Heart left ventricle (tissue), 16 donors: ENCODE measurements around the gene TXNRD2. TPM values are rescaled to one million over a fixed set of nuclear protein-coding genes. Genes with fewer than 3 reads are reported as not detected.
A peak's percentile ranks its signal among the peaks of the same experiment; 100 is the strongest.

ENCODE experiments used
- ATAC-seq, 4 donors: fragments of 200-7000 bp; cut with Tn5 transposase; one replicate each; pipeline ENCODE4 v1.9.1; 2020 to 2022; ENCODE audit warnings: moderate library complexity in 4 of 4, mild to moderate bottlenecking in 3 of 4, moderate number of reproducible peaks in 1 of 4
- DNase-seq, 5 donors: peaks; one replicate each; pipeline ENCODE4 v3.0.0-alpha.2; 2020
- H3K27ac ChIP-seq, 12 donors: fragments of 200-600 bp; sonication (generic) in 4 of 12; one replicate each; pipeline versions ENCODE4 v1.5.0 to v1.8.0; 2016 to 2022; ENCODE audit warnings: mild to moderate bottlenecking in 2 of 12
- H3K27me3 ChIP-seq, 9 donors: fragments of 200-600 bp; sonication (generic) in 2 of 9; one replicate each; pipeline versions ENCODE4 v1.5.1 to v1.8.0; 2016 to 2022; ENCODE audit warnings: mild to moderate bottlenecking in 3 of 9
- H3K36me3 ChIP-seq, 9 donors: fragments of 200-600 bp; sonication (generic) in 2 of 9; one replicate each; pipeline versions ENCODE4 v1.5.0 to v1.8.0; 2018 to 2022; ENCODE audit warnings: mild to moderate bottlenecking in 2 of 9
- H3K4me1 ChIP-seq, 12 donors: fragments of 200-600 bp; sonication (generic) in 4 of 12; one replicate each; pipeline versions ENCODE4 v1.5.0 to v1.8.0; 2016 to 2022; ENCODE audit warnings: mild to moderate bottlenecking in 3 of 12
- H3K4me3 ChIP-seq, 12 donors: fragments of 200-600 bp; sonication (generic) in 4 of 12; one replicate each; pipeline versions ENCODE4 v1.5.0 to v1.8.0; 2017 to 2022; ENCODE audit warnings: mild to moderate bottlenecking in 9 of 12, moderate library complexity in 4 of 12
- H3K9me3 ChIP-seq, 12 donors: fragments of 200-600 bp; sonication (generic) in 4 of 12; one replicate each; pipeline versions ENCODE4 v1.5.0 to v1.8.0; 2016 to 2022; ENCODE audit warnings: mild to moderate bottlenecking in 1 of 12
- CTCF ChIP-seq, 12 donors: fragments of 200-600 bp; sonication (generic) in 4 of 12; IDR thresholded peaks; one replicate each; pipeline versions ENCODE4 v1.5.0 to v1.8.0; 2018 to 2022; ENCODE audit warnings: antibody characterized with exemption in 12 of 12, mild to moderate bottlenecking in 5 of 12
- POLR2A ChIP-seq, 2 donors: fragments of 450-650 bp; IDR thresholded peaks; one replicate each; pipeline ENCODE4 v1.6.1; 2017; ENCODE audit warnings: antibody characterized with exemption in 2 of 2, mild to moderate bottlenecking in 2 of 2, moderate library complexity in 2 of 2
- WGBS, 4 donors: extraction: QIAGEN DNeasy Blood & Tissue Kit in 2 of 4; methylation state at CpG; one replicate each; pipeline versions ENCODE4 v1.1.5 to v1.1.7; 2013 to 2018; 5-methylcytosine and 5-hydroxymethylcytosine counted together
- intact Hi-C, 10 donors: fragments of 100-400 bp; cut with DNase I; formaldehyde crosslinking; loops; one replicate each; pipeline versions ENCODE4 v1.11.1 to v1.14.2; 2022
- polyA plus RNA-seq, 2 donors: library from polyadenylated mRNA; stranded (reverse); fragments of 200-250 nt; gene quantifications; one replicate each; pipeline ENCODE4 v1.2.3, GENCODE V29; 2013
- total RNA-seq, 9 donors: library from RNA; depleted of rRNA in 2 of 9; stranded (reverse); fragments of >200 nt in 2 of 9; fragmentation: NEBNext Ultra II Directional in 3 of 9; extraction: Animal tissue kit (Norgen Biotek cat#: 25700) in 3 of 9; gene quantifications; one replicate each; pipeline versions ENCODE4 v1.1.0 to v1.2.4, GENCODE V29; 2016 to 2023
- donor health status: ischemic (EF 13 %, LVEDD 7.1; RV severe dilation, severe dysfunction).
- donor health status: healthy with polysubstance abuse.
- donor health status: DM: no; HTN: yes; CAD: no.
- donor health status: DM: no; HTN: no; CAD: no.
- donor health status: ischemic (EF 25% LVEDD 6.9; RV normal size, moderate dysfunction).
- donor health status: ischemic (EF 25% LVEDD 5.7; RV mildly dilated, moderate dysfunction).
- donor health status: healthy.
- donor health status: DM: yes; HTN: yes; CAD: no.
- donor health status: ischemic (EF 35%, LVEDD 5.7; RV mildly dilated, moderate dysfunction).
- donor health status: nonischemic (EF 11% LVEDD 7.7; RV severe dilation, severe dysfunction).
- donor health status: DM: yes; HTN: yes; CAD: no.
- donor health status: PGD.
- donor health status: ischemic (EF 29% LVEDD 5.4; RV normal size, mild dysfunction).
- donor health status: nonischemic (EF 23%, LVEDD 6.1; RV moderate dilation, normal function).

Gene TXNRD2
- total and polyA plus RNA-seq, 11 donors = 23.4 to 60.2 (median 33.5) TPM

GRCh38 chr22:19879643-19879991 lies 62.0 kb downstream of the TXNRD2 start:
- intact Hi-C loops = no loop called here
- ATAC-seq = no peak
- Histone ChIP-seq H3K36me3 (peaks cover 0 to 23% (median 4%) of the 10 kb centered on the region in 9 donors), H3K4me1 (peaks cover 2 to 25% (median 12%) of the 10 kb centered on the region in 12 donors), H3K27ac (no peak overlapping the region), H3K27me3 (no peaks in the 10 kb centered on the region), H3K9me3 (no peaks in the 10 kb centered on the region), H3K4me3 (no peak overlapping the region)
- TF ChIP-seq POLR2A (IDR thresholded peaks at IDR 0.05) (no peak), CTCF (IDR thresholded peaks at IDR 0.05) (no peak)
- peak in 3 of 5 donors; percentile 10 to 15 (median 14) for DNase-seq
- 75 to 82% (median 82%) methylated on average over 4 of the region's 4 CpGs for WGBS, 4 donors

- peak in 1 of 5 donors; percentile 42 for DNase-seq
- Histone ChIP-seq H3K4me3 (no peak overlapping the region), H3K27me3 (no peaks in the 10 kb centered on the region), H3K4me1 (peaks cover 3 to 29% (median 12%) of the 10 kb centered on the region in 12 donors), H3K36me3 (peaks cover 0 to 23% (median 4%) of the 10 kb centered on the region in 9 donors), H3K9me3 (no peaks in the 10 kb centered on the region), H3K27ac (no peak overlapping the region)
- ATAC-seq = no peak
- TF ChIP-seq POLR2A (IDR thresholded peaks at IDR 0.05) (no peak), CTCF (IDR thresholded peaks at IDR 0.05) (no peak)
- intact Hi-C loops = no loop called here
- WGBS, 4 donors = 84 to 96% (median 94%) methylated on average over 11 to 13 of the region's 13 CpGs
Observed at GRCh38 chr22:19879246-19879570, 62.4 kb downstream of the TXNRD2 start.

- Histone ChIP-seq H3K4me1 (peaks cover 3 to 35% (median 13%) of the 10 kb centered on the region in 12 donors), H3K9me3 (no peaks in the 10 kb centered on the region), H3K27me3 (no peaks in the 10 kb centered on the region), H3K27ac (no peak overlapping the region), H3K4me3 (no peak overlapping the region), H3K36me3 (peaks cover 0 to 23% (median 4%) of the 10 kb centered on the region in 9 donors)
- ATAC-seq (no peak), DNase-seq (peak in 3 of 5 donors; percentile 12 to 32 (median 14))
- intact Hi-C loops = no loop called here
- TF ChIP-seq POLR2A (IDR thresholded peaks at IDR 0.05) = no peak
- TF ChIP-seq CTCF (IDR thresholded peaks at IDR 0.05) = no peak
- 89 to 97% (median 92%) methylated on average over 13 to 16 of the region's 16 CpGs for WGBS, 4 donors
Observed at GRCh38 chr22:19878461-19879245, 63.0 kb downstream of the TXNRD2 start.

GRCh38 chr22:19877626-19878339 lies 63.8 kb downstream of the TXNRD2 start:
- Histone ChIP-seq H3K27me3 (no peaks in the 10 kb centered on the region), H3K27ac (no peak overlapping the region), H3K36me3 (peaks cover 0 to 21% (median 2%) of the 10 kb centered on the region in 9 donors), H3K4me3 (no peak overlapping the region), H3K4me1 (peaks cover 3 to 37% (median 13%) of the 10 kb centered on the region in 12 donors), H3K9me3 (no peaks in the 10 kb centered on the region)
- WGBS, 4 donors = 92 to 97% (median 95%) methylated on average over 10 to 20 of the region's 20 CpGs
- ATAC-seq (no peak), DNase-seq (peak in 3 of 5 donors; percentile 17 to 45 (median 19))
- no peak for TF ChIP-seq CTCF (IDR thresholded peaks at IDR 0.05)
- TF ChIP-seq POLR2A (IDR thresholded peaks at IDR 0.05) = no peak
- intact Hi-C loops = no loop called here
